Measurements from ENCODE around the gene GUCD1. TPM values are rescaled to one million over a fixed set of nuclear protein-coding genes. Genes with fewer than 3 reads are reported as not detected.

Gene GUCD1
- total and polyA plus RNA-seq, 10 of the 15 experiments (the other 5 are each of a cell fraction or from before 2014, with no cell fraction given): 56.0 to 177 (median 88.2) TPM

DNA sequence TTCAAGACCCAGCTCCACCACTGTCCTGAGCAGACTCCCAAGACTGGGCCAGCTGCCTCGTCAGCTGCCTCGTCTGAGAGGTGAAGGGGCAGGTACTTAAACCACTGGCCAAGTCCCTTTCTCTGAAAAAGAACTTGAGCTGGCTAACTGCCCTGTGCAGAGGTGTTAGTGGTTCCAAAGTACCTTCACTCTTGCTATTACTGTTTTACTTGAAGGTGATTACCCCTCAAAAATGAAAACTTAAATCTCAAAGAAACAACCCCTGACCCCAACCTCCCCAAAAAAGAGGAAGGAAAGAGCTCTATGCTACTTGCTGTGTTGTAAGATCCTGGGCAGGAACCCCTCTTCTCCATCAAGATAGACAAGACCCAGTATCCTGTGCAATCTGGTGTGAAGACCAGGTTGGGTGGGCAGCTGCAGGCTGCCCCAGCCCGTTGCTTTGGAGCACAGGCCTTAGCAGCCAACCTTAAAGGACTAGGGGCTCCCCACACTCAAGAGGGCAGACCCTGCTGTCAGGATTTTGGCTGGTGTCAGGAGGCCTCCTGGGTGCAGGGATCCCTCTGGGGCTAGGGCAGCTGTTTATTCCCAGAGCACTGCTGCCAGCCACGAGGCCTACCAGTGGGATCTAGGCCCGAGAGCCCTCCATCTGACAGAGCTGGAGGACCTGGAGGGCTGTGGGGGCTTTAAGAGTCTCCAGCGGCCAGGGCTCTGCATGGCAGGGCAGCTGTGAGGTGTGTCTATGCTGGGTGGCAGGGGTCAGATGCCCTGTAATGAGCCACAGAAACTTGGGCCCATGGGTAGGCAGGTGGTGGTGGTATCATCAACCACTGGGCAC, 13.0 kb downstream of the GUCD1 start:
- 78% methylated on average over 6 of the region's 6 CpGs for WGBS (ENCODE audit: insufficient coverage, insufficient replicate concordance, low lambda C conversion rate, missing lambda C conversion rate)
- DNase-seq (ENCODE audit: low read depth, low spot score) (no peak), ATAC-seq (no peak; the same call in 2 of the 3 replicates), FAIRE-seq (no peak)
- intact Hi-C loops (cut with micrococcal nuclease; ENCODE audit: unreplicated experiment) (no loop called here), in situ Hi-C loops (cut with MboI) (no loop called here)
- CTCF ChIA-PET: interaction anchor here (2.0 kb wide), 1 partner anchor 14 kb away, joined by 7 read pairs; no protein-coding TSS in a partner anchor
- Histone ChIP-seq H3K4me3 (no peak overlapping the region), H3K79me2 (ENCODE audit: control insufficient read depth, insufficient read depth, low read length) (no peaks in the 10 kb centered on the region), H3K36me3 (ENCODE audit: control insufficient read depth in 2 of 2, insufficient read depth in 2 of 2, low read length in 1 of 2) (peaks cover 17 to 41% of the 10 kb centered on the region in 2 experiments), H3K27ac (ENCODE audit: control insufficient read depth, insufficient read depth) (no peak overlapping the region), H3K9me3 (replicated peaks; ENCODE audit: control insufficient read depth, insufficient read depth, low read length) (no peaks in the 10 kb centered on the region), H3K9ac (ENCODE audit: control insufficient read depth, insufficient read depth, low read length) (no peak overlapping the region), H4K20me1 (ENCODE audit: control insufficient read depth, insufficient read depth) (no peaks in the 10 kb centered on the region), H3K4me1 (ENCODE audit: control insufficient read depth, insufficient read depth, low read length) (no peaks in the 10 kb centered on the region), H3K4me2 (ENCODE audit: control insufficient read depth, insufficient read depth) (no peak overlapping the region), H2AFZ (ENCODE audit: control insufficient read depth, low read depth, low read length) (no peak overlapping the region), H3K27me3 (replicated peaks in 1 of 2; ENCODE audit: control insufficient read depth in 2 of 2, insufficient read depth in 2 of 2, low read length in 1 of 2) (no peaks in the 10 kb centered on the region)
- RAD21 ChIA-PET (ENCODE audit: unreplicated experiment): no interaction called here
- POLR2A ChIA-PET: interaction anchor here (1.1 kb wide), 1 partner anchor 13 kb away, joined by 5 read pairs; the partner anchor contains the start of gene GUCD1
- TF ChIP-seq NR2F1 (conservative IDR thresholded peaks at IDR 0.05): peak; percentile 83
- TF ChIP-seq SMARCA5 (IDR thresholded peaks at IDR 0.05): no peak
- SMC1A ChIA-PET (ENCODE audit: uncharacterized antibody, unreplicated experiment): interaction anchor here (0.6 to 0.8 kb wide), 3 partner anchors 12 to 26 kb away, joined by 3 read pairs; no protein-coding TSS in a partner anchor
- no TSS peak for BruUV-seq (replicated peaks)

DNA sequence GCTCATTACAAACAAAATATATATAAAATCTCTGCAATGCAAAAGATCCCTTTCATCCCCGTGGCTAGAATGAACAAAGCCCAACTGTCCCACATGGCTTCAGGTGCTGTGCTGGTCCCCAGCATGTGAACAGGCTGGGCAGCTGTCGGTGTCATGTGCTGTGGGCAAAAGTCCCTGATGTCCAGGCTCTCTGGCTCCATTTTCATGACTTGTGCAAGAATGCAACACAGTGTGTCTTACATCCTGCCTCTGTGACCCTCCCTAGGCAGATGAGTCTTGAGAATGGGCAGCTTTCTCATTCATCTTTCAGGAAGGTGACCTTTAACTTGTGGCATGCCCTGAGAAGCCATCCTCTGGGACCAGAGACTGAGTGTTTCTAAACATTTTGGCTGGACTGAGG, 14.5 kb downstream of the GUCD1 start:
- CTCF ChIA-PET: interaction anchor here (2.0 kb wide), 1 partner anchor 12 kb away, joined by 7 read pairs; no protein-coding TSS in a partner anchor
- TSS peak; percentile 65 for BruUV-seq (replicated peaks)
- TF ChIP-seq ASH2L (IDR thresholded peaks at IDR 0.05; ENCODE audit: borderline replicate concordance, low read depth) (no peak), NFIC (IDR thresholded peaks at IDR 0.05; ENCODE audit: low read depth, low read length) (no peak), HDGF (IDR thresholded peaks at IDR 0.05) (no peak), BMI1 (IDR thresholded peaks at IDR 0.05; ENCODE audit: borderline replicate concordance) (no peak), NFYB (IDR thresholded peaks at IDR 0.05; ENCODE audit: insufficient read depth, low read depth, low read length) (no peak), BACH1 (IDR thresholded peaks at IDR 0.05; ENCODE audit: borderline replicate concordance) (no peak), SMAD5 (IDR thresholded peaks at IDR 0.05; ENCODE audit: low read depth) (no peak)
- TF ChIP-seq, protein P1, sequence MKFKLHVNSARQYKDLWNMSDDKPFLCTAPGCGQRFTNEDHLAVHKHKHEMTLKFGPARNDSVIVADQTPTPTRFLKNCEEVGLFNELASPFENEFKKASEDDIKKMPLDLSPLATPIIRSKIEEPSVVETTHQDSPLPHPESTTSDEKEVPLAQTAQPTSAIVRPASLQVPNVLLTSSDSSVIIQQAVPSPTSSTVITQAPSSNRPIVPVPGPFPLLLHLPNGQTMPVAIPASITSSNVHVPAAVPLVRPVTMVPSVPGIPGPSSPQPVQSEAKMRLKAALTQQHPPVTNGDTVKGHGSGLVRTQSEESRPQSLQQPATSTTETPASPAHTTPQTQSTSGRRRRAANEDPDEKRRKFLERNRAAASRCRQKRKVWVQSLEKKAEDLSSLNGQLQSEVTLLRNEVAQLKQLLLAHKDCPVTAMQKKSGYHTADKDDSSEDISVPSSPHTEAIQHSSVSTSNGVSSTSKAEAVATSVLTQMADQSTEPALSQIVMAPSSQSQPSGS (IDR thresholded peaks at IDR 0.05; ENCODE audit: low read length): no peak
- TF ChIP-seq, protein P2, sequence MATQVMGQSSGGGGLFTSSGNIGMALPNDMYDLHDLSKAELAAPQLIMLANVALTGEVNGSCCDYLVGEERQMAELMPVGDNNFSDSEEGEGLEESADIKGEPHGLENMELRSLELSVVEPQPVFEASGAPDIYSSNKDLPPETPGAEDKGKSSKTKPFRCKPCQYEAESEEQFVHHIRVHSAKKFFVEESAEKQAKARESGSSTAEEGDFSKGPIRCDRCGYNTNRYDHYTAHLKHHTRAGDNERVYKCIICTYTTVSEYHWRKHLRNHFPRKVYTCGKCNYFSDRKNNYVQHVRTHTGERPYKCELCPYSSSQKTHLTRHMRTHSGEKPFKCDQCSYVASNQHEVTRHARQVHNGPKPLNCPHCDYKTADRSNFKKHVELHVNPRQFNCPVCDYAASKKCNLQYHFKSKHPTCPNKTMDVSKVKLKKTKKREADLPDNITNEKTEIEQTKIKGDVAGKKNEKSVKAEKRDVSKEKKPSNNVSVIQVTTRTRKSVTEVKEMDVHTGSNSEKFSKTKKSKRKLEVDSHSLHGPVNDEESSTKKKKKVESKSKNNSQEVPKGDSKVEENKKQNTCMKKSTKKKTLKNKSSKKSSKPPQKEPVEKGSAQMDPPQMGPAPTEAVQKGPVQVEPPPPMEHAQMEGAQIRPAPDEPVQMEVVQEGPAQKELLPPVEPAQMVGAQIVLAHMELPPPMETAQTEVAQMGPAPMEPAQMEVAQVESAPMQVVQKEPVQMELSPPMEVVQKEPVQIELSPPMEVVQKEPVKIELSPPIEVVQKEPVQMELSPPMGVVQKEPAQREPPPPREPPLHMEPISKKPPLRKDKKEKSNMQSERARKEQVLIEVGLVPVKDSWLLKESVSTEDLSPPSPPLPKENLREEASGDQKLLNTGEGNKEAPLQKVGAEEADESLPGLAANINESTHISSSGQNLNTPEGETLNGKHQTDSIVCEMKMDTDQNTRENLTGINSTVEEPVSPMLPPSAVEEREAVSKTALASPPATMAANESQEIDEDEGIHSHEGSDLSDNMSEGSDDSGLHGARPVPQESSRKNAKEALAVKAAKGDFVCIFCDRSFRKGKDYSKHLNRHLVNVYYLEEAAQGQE (IDR thresholded peaks at IDR 0.05; ENCODE audit: low read depth, low read length): no peak
- TF ChIP-seq, protein P3, sequence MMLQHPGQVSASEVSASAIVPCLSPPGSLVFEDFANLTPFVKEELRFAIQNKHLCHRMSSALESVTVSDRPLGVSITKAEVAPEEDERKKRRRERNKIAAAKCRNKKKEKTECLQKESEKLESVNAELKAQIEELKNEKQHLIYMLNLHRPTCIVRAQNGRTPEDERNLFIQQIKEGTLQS (IDR thresholded peaks at IDR 0.05; ENCODE audit: borderline replicate concordance, extremely low read depth, low read depth, low read length): no peak

More for the DNA sequence above, 14.5 kb downstream of the GUCD1 start:
- in situ Hi-C loops (cut with MboI): no loop called here
- no peak overlapping the region for H3K4me2 ChIP-seq (ENCODE audit: control insufficient read depth, insufficient read depth)
- POLR2A ChIA-PET: no interaction called here
- ATAC-seq (no peak), DNase-seq (ENCODE audit: low read depth, low spot score) (no peak), FAIRE-seq (no peak)
- no peak overlapping the region for H3K9ac ChIP-seq (ENCODE audit: control insufficient read depth, insufficient read depth, low read length)
- no peaks in the 10 kb centered on the region for H3K4me1 ChIP-seq (ENCODE audit: control insufficient read depth, insufficient read depth, low read length)
- RAD21 ChIA-PET (ENCODE audit: unreplicated experiment): no interaction called here
- H3K79me2 ChIP-seq (ENCODE audit: control insufficient read depth, insufficient read depth, low read length): no peaks in the 10 kb centered on the region
- H3K27me3 ChIP-seq (replicated peaks in 1 of 2; ENCODE audit: control insufficient read depth in 2 of 2, insufficient read depth in 2 of 2, low read length in 1 of 2): no peaks in the 10 kb centered on the region
- no peak overlapping the region for H3K4me3 ChIP-seq
- WGBS (ENCODE audit: insufficient coverage, insufficient replicate concordance, low lambda C conversion rate, missing lambda C conversion rate): 98% methylated on average over 2 of the region's 2 CpGs
- H2AFZ ChIP-seq (ENCODE audit: control insufficient read depth, low read depth, low read length): no peak overlapping the region
- H4K20me1 ChIP-seq (ENCODE audit: control insufficient read depth, insufficient read depth): no peaks in the 10 kb centered on the region
- intact Hi-C loops (cut with micrococcal nuclease; ENCODE audit: unreplicated experiment): no loop called here
- H3K27ac ChIP-seq (ENCODE audit: control insufficient read depth, insufficient read depth): no peak overlapping the region
- SMC1A ChIA-PET (ENCODE audit: uncharacterized antibody, unreplicated experiment): no interaction called here
- H3K9me3 ChIP-seq (replicated peaks; ENCODE audit: control insufficient read depth, insufficient read depth, low read length): no peaks in the 10 kb centered on the region
- H3K36me3 ChIP-seq (ENCODE audit: control insufficient read depth in 2 of 2, insufficient read depth in 2 of 2, low read length in 1 of 2): peaks cover 17 to 34% of the 10 kb centered on the region in 2 experiments

Measured in GM12878 (cell line).